ENCODE results near the gene PEAK1.
"Not testable (repeated sequence)": the region's sequence is repeated elsewhere in the genome, so short reads cannot be mapped to it uniquely, and the experiment has no call there.

The PEAK1 gene

GRCh38 chr15:77219841-77220240 is 200.1 kb downstream of the PEAK1 start:
- no peak for DNase-seq

GRCh38 chr15:77209221-77209620 is 210.7 kb downstream of the PEAK1 start:
- DNase-seq, result no peak

DNA sequence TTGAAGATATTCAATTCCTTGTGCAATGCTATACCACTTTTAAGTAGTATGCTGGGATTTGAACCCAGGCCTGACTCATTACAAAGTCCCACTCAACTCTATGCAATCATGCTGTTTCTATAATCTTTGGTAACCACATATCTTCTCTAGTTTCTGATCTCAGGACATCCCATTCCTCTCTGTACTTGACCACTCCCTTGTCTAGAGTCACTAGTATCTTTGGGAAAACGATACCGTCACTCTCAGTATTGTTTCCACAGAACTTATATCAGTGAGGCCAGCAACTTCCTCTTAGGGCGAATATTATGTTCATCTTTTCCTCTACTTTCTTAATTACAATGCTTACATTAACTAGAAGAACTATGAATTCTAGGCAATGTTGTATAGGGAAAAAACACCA is 211.7 kb downstream of the PEAK1 start:
- no peak for DNase-seq

DNA sequence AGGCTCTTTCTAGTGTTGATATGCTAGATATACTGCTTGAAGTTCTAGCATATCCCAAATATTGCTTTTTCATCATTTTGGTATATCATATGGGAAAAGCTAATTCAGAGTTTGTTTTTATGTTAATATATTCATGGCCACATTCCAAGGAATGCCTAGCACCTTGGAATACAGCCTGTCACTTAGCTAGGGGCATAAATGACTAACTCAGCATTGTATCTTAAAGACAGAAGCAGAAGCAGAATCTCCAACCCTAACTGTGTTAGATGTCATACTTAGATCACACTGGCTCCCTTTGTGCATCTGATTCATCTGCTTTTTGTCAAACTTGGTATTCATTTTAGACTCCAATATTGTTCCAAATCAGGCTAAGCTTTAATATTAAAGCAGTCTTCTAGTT is 218.2 kb downstream of the PEAK1 start:
- no peak for DNase-seq

GRCh38 chr15:77196381-77196780 is 223.5 kb downstream of the PEAK1 start:
- DNase-seq, result no peak

- DNase-seq, result peak; percentile 26
Measured at GRCh38 chr15:77195586-77195985, 224.3 kb downstream of the PEAK1 start.

GRCh38 chr15:77192451-77192850 is 227.5 kb downstream of the PEAK1 start:
- DNase-seq, result no peak

GRCh38 chr15:77191230-77191834 is 228.6 kb downstream of the PEAK1 start:
- no peak for DNase-seq

DNA sequence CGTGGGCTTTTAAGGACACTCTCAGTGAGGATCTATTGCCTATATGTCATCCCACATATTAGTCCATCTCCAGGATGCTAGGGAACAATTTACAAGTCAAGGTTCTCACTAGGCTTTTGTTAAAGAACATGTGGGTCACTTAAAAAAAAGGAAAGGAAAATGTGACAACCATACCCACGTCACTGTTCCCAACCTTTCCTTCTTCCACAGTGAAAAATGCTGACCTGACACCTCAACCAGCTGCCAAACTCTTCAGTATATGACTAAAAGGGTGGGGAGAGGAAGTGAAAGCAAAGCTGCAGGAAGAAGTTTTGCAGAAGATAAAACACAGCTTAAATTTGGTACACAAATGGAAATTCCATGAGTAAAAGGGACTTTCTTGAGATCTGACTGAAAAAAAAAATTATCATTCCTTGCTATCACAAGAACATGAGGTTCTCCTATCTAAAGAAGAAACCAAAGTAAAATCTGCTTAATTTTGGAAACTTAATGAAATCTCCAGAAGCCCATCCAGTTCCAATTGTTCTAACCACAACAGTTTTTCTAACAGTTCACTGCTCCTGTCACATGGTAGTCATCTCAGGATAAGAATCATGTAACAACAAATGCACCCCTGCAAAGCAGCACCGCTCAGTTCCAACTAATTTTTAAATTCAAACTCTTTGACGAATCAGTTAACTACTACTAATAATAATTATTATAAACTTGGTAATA is 232.0 kb downstream of the PEAK1 start:
- DNase-seq, result no peak

DNA sequence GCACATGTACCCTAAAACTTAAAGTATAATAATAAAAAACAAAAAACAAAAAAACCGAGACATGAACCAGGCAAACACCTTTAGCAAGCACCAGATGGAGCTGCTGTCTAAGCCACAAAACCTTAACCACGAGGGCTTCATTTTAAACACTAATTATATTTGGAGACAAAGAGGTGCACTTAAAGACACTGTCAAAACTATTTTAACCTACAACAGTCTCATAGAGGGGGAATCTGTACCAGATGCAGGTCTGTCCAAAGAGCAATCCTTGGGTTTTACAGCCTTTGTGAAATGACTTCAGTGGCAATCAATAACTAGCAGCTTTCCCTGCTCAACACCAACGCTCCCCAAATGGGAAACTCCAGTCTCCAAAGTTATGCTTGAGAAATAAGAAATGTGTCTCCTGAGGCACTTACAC is 233.3 kb downstream of the PEAK1 start:
- peak; percentile 52 for DNase-seq

- no peak for DNase-seq
Measured at GRCh38 chr15:77185242-77185785, 234.6 kb downstream of the PEAK1 start.

DNA sequence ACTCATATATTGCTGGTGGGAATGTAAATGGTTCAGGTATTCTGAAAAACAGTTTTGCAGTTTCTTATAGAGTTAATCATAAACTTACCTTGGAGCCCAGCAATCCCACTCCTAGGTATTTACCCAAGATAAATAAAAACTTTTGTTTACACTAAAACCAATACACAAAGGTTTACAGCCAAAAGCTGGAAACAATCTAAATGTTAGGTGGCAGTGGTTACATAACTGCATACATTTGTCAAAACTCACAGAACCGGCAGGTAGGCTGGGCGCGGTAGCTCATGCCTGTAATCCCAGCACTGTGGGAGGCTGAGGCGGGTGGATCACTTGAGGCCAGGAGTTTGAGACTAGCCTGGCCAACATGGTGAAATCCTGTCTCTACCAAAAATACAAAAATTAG is 235.6 kb downstream of the PEAK1 start:
- not testable (repeated sequence) for DNase-seq

DNA sequence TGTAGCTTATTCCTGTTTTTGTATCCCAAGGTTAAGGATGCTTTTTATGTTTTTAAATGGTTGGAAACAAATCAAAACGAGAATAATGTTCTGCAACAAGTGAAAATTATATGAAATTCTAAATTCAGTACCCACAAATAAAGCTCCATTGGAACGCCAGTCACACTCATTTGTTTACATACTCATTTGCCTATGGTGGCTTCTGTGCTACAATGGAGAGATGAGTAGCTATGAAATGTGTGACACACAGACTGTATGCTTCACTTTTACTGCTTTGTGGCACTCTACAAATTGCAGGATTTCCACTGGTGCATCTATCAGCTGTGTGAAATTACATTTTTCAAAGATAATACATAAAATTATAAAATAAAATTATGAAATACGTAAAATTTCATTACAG is 236.8 kb downstream of the PEAK1 start:
- DNase-seq, result no peak

DNA sequence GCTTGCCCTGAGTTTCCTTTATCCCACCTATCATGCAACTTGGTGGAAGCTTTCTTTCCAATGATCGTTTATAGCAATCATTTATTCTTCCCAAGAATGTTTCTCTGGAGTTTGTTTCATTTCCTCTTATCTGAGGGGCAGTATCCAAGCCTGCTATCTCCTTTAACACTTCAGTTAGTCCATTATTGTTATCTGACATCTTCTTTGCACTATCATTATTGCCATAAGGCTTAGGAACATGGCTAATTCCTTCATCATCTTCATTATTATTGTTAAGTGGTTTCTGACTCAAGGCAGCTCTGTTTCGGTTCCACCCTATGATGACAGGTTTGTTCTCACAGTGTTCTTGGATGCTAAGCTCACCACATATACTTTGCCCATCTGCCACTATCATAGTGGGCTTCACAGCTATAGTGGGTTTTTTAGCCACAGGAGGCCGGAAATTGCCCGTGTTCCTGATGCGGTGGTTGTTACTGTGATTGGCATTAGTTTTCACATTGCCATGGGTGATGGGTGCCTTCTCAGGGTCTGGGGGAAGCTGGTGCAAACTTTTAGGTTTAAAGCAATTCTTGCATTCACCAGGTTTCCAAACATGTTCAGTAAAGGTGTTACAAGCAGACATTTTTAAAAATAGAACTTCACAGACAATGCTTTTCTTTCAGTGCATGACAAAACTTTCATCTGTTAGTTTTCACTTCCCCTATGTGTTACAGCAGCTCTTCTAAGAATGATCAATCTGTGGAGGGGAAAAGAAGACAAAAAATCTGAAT is 238.4 kb downstream of the PEAK1 start:
- no peak for DNase-seq

DNA sequence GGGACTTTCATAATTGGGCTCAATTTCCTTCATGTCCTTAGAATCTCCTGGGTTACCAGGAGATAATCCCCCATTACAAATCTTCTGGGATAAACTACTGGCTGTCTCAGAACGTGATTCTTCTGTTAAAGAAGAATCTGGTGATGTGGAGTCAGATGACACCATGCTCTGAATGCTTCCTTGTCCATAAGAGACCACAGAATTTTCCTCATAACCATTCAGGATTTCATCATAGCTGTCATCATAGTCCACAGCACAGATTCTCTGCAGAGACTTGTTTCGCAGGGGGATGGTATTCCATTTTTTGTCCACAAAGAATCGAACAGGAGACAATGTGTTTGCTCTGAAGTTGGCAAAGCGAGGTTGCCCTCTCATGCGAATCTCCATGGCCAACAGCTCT is 239.1 kb downstream of the PEAK1 start:
- no peak for DNase-seq

- DNase-seq, result no peak
Measured at GRCh38 chr15:77180270-77180669, 239.6 kb downstream of the PEAK1 start.

DNA sequence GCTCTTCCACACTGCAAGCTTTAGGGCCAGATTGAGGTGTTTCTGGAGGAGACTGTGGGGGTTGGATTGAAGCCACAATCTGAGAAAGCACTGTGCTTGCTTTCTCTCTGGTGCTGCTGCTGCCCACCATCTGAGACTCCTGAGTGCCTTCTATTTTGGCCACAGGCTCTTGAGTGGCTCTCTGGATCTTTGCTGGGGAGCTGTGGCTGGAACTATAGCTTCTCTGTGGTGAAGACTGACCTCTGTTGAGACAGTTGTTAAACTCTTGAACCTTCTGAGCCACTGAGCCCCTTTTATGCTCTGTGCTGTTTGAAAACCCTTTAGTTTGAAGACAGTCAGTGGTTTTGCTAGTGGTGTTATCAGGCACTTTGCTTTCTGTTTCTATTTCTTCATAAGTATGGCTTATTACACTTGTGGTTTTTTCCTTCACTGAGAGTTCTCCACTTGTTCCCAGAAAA is 240.3 kb downstream of the PEAK1 start:
- DNase-seq, result no peak

DNA sequence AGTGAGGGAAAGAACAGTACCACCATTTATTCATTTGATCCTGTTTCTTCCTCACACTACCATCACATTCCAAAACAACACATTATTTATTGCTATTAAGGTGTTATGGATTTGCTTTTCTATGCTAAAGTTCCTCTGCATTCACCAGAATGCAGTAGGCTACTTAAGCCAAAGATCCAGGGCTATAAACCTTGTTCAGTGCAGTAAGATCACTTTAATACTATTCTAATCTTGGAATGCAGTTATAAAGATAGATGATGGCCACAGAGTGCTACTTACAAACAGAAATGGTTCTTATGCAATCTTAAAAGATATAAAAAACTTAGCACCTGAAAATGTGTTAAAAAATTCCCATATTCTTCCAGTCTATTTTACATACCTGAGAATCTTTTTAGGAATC is 241.5 kb downstream of the PEAK1 start:
- DNase-seq, result no peak

- DNase-seq, result not testable (repeated sequence)
Measured at GRCh38 chr15:77176148-77176547, 243.8 kb downstream of the PEAK1 start.

GRCh38 chr15:77173487-77173886 is 246.4 kb downstream of the PEAK1 start:
- no peak for DNase-seq

- no peak for DNase-seq
Measured at GRCh38 chr15:77171221-77171967, 248.5 kb downstream of the PEAK1 start.

DNA sequence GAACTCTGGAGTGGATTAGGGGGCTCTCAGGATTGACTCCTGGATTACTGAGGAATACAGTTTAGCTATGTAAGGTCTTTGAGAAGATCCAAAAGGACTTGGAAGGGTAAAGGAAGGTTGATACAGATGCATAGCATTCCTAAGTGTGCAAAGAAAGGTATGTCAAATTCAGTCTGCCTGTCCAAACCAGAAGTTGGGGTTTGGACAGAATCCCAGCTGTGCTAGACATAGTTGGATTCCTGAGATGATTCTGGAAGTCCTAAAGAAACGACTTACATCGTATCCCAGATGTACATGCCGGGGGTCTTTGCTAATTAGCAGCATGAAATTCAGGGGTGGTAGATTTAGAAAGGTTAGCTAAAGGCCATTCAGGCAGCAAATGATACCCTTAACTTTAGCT is 251.3 kb downstream of the PEAK1 start:
- no peak for DNase-seq

DNA sequence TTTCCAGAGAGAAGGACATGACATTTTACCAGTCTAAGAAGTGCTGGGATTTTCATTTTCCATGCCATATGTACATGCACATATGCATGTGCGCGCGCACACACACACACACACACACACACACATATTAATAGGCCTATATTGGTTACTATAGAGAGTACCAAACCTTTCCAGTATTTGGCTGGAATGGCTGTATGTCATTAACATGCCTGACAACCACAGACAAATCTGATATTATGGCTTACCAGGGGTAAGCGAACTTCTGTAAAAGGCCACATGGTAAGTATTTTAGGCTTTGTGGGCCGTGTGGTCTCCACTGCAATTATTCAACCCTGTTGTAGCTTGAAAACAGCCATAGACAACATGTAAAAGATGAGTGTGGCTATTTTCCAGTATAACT is 251.8 kb downstream of the PEAK1 start:
- no peak for DNase-seq

All from NCI-H1694 (cell line).